Kidney epithelial cell (primary cell): ENCODE measurements around the gene TEDDM1. TPM values are rescaled to one million over a fixed set of nuclear protein-coding genes. Genes with fewer than 3 reads are reported as not detected.
A peak's percentile ranks its signal among the peaks of the same experiment; 100 is the strongest.

ENCODE experiments used
- DNase-seq: peaks from one replicate; pipeline ENCODE4 v3.0.0-alpha.2; 2010; ENCODE audit warnings: low read depth
- H3K27me3 ChIP-seq: 2 replicates; pipeline ENCODE4 v1.6.0; 2011; ENCODE audit warnings: low read length; ENCODE audit not compliant: control insufficient read depth, insufficient read depth
- H3K36me3 ChIP-seq: 2 replicates; pipeline ENCODE4 v1.5.1; 2011; ENCODE audit warnings: low read length; ENCODE audit not compliant: control insufficient read depth, insufficient read depth
- H3K4me3 ChIP-seq: 2 replicates; pipeline ENCODE4 v1.5.1; 2011; ENCODE audit warnings: low read depth, mild to moderate bottlenecking, control low read depth, low read length
- total RNA-seq: library from RNA; depleted of rRNA; stranded (reverse); fragments of >200 nt; gene quantifications from 2 replicates; pipeline ENCODE4 v1.2.3, GENCODE V29; 2015
- TF ChIP-seq, protein P1 (sequence below): IDR thresholded peaks from 2 replicates; pipeline ENCODE4 v1.5.1; 2011; ENCODE audit warnings: mild to moderate bottlenecking, moderate library complexity, low read length, control low read depth, inconsistent platforms; ENCODE audit not compliant: insufficient read depth, poor library complexity, severe bottlenecking

The TEDDM1 gene
- total RNA-seq, 1 donor from 2014 or later: not detected

DNA sequence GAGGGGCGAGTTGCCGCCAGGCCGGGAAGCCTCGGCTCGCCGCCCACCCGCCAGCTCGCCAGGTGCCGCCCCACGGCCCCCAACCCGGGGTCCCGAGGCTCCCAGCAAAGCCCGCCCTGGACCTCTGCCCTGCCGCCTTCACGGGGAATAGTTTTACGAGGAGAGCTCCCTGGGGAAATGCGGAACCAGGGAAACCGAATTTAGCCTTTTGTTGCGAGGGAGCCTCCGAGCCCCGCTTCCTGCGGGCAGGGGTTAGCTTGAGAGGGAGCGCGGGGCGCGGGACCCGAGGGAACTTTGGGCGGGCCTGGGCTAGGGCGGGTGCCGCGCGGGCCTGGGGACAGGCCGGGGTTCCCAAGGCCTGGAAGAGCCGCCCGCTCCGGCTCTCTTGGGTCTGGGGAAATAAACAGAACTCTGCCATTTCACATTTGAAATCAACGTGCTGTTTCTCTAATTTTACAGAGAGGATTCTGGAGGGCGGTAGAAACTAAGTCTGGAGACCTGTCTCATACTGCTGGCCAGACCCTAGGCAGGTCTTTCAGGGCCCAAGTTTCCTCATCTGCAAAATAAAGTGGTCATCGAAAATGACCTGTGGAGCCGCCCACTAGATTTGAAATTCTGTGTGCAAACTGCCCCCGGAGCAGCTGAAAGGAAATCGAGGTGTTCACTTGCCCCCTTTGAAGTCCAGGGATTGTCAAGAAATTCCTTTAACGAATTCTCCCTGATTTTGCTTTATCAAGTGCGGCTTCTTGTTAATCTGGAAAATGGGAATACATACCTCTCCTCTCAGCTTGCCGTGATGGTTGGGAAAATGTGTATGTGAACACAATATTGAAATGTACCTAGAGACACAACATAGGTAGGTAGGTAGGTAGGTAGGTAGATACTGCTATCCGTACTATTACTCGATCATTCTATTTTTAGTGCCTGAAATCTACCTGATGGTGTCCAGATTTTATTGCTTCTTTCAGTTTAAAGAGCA is 8.1 kb downstream of the TEDDM1 start:
- Histone ChIP-seq H3K4me3 (peak overlapping the region; percentile 87), H3K36me3 (no peaks in the 10 kb centered on the region), H3K27me3 (no peaks in the 10 kb centered on the region)
- TF ChIP-seq, protein P1, sequence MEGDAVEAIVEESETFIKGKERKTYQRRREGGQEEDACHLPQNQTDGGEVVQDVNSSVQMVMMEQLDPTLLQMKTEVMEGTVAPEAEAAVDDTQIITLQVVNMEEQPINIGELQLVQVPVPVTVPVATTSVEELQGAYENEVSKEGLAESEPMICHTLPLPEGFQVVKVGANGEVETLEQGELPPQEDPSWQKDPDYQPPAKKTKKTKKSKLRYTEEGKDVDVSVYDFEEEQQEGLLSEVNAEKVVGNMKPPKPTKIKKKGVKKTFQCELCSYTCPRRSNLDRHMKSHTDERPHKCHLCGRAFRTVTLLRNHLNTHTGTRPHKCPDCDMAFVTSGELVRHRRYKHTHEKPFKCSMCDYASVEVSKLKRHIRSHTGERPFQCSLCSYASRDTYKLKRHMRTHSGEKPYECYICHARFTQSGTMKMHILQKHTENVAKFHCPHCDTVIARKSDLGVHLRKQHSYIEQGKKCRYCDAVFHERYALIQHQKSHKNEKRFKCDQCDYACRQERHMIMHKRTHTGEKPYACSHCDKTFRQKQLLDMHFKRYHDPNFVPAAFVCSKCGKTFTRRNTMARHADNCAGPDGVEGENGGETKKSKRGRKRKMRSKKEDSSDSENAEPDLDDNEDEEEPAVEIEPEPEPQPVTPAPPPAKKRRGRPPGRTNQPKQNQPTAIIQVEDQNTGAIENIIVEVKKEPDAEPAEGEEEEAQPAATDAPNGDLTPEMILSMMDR: no peak
- no peak for DNase-seq

DNA sequence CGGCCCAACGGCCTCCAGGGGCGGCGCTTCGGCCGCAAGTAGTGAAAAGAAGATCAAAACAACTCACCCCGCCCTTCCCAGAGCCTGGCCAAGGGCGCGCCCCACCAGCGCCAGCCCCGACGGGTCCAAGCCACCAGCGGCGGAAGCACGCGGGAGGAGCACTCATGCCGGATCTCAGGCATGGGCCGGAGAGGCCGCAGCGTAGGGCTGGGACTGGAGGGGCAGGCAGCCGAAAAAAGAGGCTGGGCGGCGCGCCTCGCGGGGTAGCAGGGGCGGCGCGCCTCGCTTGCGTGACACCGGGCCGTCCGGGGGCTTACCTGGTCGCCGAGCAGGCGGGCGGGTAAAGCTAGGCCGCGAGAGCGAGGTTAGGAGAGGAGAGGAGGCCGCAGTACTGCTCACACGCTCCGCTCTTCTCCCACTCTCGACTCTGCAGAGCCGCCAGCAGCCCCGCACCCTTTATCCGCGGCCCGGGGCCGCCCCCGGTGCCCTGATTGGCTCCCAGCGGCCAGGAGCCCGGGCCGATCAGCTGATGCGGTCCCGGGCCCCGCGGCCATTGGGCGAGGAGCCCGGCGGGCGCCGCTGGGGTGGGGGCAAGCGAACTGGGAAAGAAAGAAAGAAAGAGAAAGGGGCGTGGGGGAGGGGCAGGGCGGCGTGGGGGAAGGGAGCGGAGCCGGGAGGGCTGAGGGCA is 9.0 kb downstream of the TEDDM1 start, which contains the start of gene GLUL:
TSS of gene GLUL (minus strand) at position 429 of the 688 bp plus-strand sequence. CDS start 3,053 bp downstream, outside the sequence.
- Histone ChIP-seq H3K27me3 (no peaks in the 10 kb centered on the region), H3K4me3 (peak within 1 kb of the TSS; percentile 87), H3K36me3 (no peaks in the 10 kb centered on the region)
- DNase-seq: peak; percentile 56
- TF ChIP-seq, protein P1: no peak

DNA sequence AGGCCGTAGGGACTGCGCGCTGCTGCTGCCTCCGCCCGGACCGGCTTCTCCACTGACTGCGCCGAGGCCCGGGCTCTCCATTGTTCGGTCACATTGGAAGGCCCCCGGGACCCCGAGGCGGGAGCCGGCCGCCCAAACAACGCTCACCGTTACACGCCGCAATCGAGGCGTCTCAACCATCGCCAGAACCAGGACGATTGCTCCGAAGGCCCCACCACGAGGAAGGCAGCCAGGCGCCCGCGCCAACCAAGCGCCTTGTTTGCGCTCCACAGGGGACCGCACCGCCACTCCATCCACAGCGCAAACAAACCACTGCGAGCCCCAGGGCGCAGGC is 9.5 kb downstream of the TEDDM1 start:
- no peak for DNase-seq
- TF ChIP-seq, protein P1: no peak

DNA sequence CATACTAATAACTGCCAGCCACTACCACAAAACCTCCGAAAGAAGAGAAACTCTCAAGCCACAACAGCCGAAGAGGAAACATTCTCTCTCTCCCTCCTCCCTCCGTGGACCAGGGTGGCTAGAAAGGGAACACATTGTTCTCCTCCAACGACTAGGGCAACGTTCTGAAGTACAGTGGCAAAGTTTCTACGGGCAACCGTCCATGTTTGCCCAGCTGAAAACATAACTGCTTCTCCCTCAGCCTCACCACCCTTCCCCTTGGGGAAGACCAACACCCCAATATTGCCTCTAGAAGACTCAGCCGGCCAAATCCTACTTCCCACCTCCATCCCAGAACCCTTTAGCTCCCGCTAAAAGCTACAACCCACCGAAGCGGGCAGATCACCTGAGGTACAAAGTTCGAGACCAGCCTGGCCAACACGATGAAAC is 10.8 kb downstream of the TEDDM1 start:
- H3K36me3 ChIP-seq: no peaks in the 10 kb centered on the region
- TF ChIP-seq, protein P1: no peak
- no peaks in the 10 kb centered on the region for H3K27me3 ChIP-seq
- H3K4me3 ChIP-seq: peak overlapping the region; percentile 87
- no peak for DNase-seq

More for the DNA sequence above, 9.5 kb downstream of the TEDDM1 start:
- Histone ChIP-seq H3K4me3 (peak overlapping the region; percentile 87), H3K36me3 (no peaks in the 10 kb centered on the region), H3K27me3 (no peaks in the 10 kb centered on the region)

DNA sequence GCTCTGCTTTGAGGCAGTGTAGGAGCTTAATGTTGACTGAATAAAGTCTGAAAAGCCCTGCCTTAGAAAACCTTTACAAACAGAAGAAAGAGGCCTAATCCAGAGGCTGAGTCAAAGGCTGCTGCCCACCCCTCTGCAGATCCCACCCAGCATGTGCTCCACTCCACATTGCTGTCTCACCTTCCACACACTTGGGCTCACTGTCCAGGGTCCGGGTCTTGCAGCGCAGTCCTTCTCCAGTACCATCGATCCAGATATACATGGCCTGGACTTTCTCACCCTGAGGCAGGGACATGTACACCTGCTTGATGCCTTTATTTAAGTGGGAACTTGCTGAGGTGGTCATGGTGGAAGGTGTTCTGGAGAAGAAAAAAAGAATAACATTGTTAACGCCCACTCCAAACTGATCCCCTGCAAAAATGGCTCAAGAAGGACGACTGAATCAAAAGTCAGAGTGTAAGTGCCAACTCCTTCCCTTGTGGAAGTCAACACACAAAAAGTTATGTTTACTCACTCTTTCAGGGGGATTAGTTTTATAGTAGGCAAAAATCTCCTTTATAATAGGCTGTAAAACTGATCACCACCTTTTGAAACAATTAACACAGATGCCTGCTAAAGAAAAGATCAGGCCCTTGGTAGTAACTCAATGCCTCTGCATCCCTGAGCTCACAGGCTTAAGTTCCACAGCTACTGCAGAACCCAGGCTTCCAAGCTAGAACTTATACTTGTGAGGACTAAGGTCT is 11.9 kb downstream of the TEDDM1 start:
- no peaks in the 10 kb centered on the region for H3K36me3 ChIP-seq

More for the DNA sequence above, 11.9 kb downstream of the TEDDM1 start:
- Histone ChIP-seq H3K4me3 (no peak overlapping the region), H3K27me3 (no peaks in the 10 kb centered on the region)
- TF ChIP-seq, protein P1: no peak
- DNase-seq: no peak
